Measurements from ENCODE around the gene MKNK1. TPM values are rescaled to one million over a fixed set of nuclear protein-coding genes. Genes with fewer than 3 reads are reported as not detected.

Gene MKNK1
- total RNA-seq, 2 experiments from 2014 or later: 27.1 to 29.6 TPM

- ChIA-PET POLR2A (no interaction called here), CTCF (interaction anchor here (0.6 kb wide), 1 partner anchor 37 kb away, joined by 3 read pairs; no protein-coding TSS in a partner anchor)
- H3K4me3 ChIP-seq (ENCODE audit: low read length): no peak overlapping the region
- TF ChIP-seq CTCF (IDR thresholded peaks at IDR 0.05): no peak
- Mint-ChIP-seq H3K9me3 (no peaks in the 10 kb centered on the region), H3K4me1 (ENCODE audit: low read depth) (no peaks in the 10 kb centered on the region), H3K36me3 (ENCODE audit: low read depth) (peaks cover 68% of the 10 kb centered on the region), H3K27ac (no peak overlapping the region), H3K27me3 (no peaks in the 10 kb centered on the region), H3K4me3 (no peak overlapping the region)
- H3K36me3 ChIP-seq (ENCODE audit: insufficient read depth, low read length): peaks cover 33% of the 10 kb centered on the region
- no peaks in the 10 kb centered on the region for H3K9me3 ChIP-seq (ENCODE audit: control insufficient read depth in 1 of 2, insufficient read depth in 1 of 2, low read length in 2 of 2)
- H3K4me1 ChIP-seq (ENCODE audit: insufficient read depth, low read length): no peaks in the 10 kb centered on the region
- H3K27me3 ChIP-seq (ENCODE audit: control insufficient read depth in 1 of 2, insufficient read depth in 2 of 2, low read length in 2 of 2): no peaks in the 10 kb centered on the region
- H3K27ac ChIP-seq (ENCODE audit: low read depth in 1 of 2, low read length in 2 of 2): no peak overlapping the region
- intact Hi-C loops (cut with DNase I, micrococcal nuclease): no loop called here
- DNase-seq (no peak), ATAC-seq (ENCODE audit: poor library complexity) (no peak)
Measured at GRCh38 chr1:46569884-46570725, 34.0 kb downstream of the MKNK1 start.

- H3K9me3 ChIP-seq (ENCODE audit: control insufficient read depth in 1 of 2, insufficient read depth in 1 of 2, low read length in 2 of 2): no peaks in the 10 kb centered on the region
- TF ChIP-seq CTCF (IDR thresholded peaks at IDR 0.05): no peak
- POLR2A ChIA-PET: no interaction called here
- no peak overlapping the region for H3K27ac ChIP-seq (ENCODE audit: low read depth in 1 of 2, low read length in 2 of 2)
- H3K4me1 Mint-ChIP-seq (ENCODE audit: low read depth): no peaks in the 10 kb centered on the region
- CTCF ChIA-PET: interaction anchor here (0.6 kb wide), 1 partner anchor 38 kb away, joined by 3 read pairs; no protein-coding TSS in a partner anchor
- intact Hi-C loops (cut with DNase I, micrococcal nuclease): no loop called here
- DNase-seq: no peak
- no peak overlapping the region for H3K4me3 ChIP-seq (ENCODE audit: low read length)
- no peaks in the 10 kb centered on the region for H3K27me3 Mint-ChIP-seq
- peaks cover 34% of the 10 kb centered on the region for H3K36me3 ChIP-seq (ENCODE audit: insufficient read depth, low read length)
- no peak overlapping the region for H3K27ac Mint-ChIP-seq
- peaks cover 67% of the 10 kb centered on the region for H3K36me3 Mint-ChIP-seq (ENCODE audit: low read depth)
- H3K9me3 Mint-ChIP-seq: no peaks in the 10 kb centered on the region
- no peak for ATAC-seq (ENCODE audit: poor library complexity)
- H3K4me3 Mint-ChIP-seq: no peak overlapping the region
- H3K4me1 ChIP-seq (ENCODE audit: insufficient read depth, low read length): no peaks in the 10 kb centered on the region
- H3K27me3 ChIP-seq (ENCODE audit: control insufficient read depth in 1 of 2, insufficient read depth in 2 of 2, low read length in 2 of 2): no peaks in the 10 kb centered on the region
Measured at GRCh38 chr1:46569116-46569515, 35.0 kb downstream of the MKNK1 start.

GRCh38 chr1:46568461-46568891, 35.6 kb downstream of the MKNK1 start:
- TF ChIP-seq CTCF (IDR thresholded peaks at IDR 0.05): no peak
- Histone ChIP-seq H3K4me3 (ENCODE audit: low read length) (no peak overlapping the region), H3K27me3 (ENCODE audit: control insufficient read depth in 1 of 2, insufficient read depth in 2 of 2, low read length in 2 of 2) (no peaks in the 10 kb centered on the region), H3K9me3 (ENCODE audit: control insufficient read depth in 1 of 2, insufficient read depth in 1 of 2, low read length in 2 of 2) (no peaks in the 10 kb centered on the region), H3K4me1 (ENCODE audit: insufficient read depth, low read length) (no peaks in the 10 kb centered on the region), H3K36me3 (ENCODE audit: insufficient read depth, low read length) (peaks cover 31% of the 10 kb centered on the region), H3K27ac (ENCODE audit: low read depth in 1 of 2, low read length in 2 of 2) (no peak overlapping the region)
- no peak overlapping the region for H3K27ac Mint-ChIP-seq
- POLR2A ChIA-PET: no interaction called here
- H3K9me3 Mint-ChIP-seq: no peaks in the 10 kb centered on the region
- CTCF ChIA-PET: no interaction called here
- ATAC-seq (ENCODE audit: poor library complexity) (no peak), DNase-seq (no peak)
- intact Hi-C loops (cut with DNase I, micrococcal nuclease): no loop called here
- no peaks in the 10 kb centered on the region for H3K27me3 Mint-ChIP-seq
- peaks cover 68% of the 10 kb centered on the region for H3K36me3 Mint-ChIP-seq (ENCODE audit: low read depth)
- H3K4me1 Mint-ChIP-seq (ENCODE audit: low read depth): no peaks in the 10 kb centered on the region
- no peak overlapping the region for H3K4me3 Mint-ChIP-seq

Data from CD4-positive, alpha-beta T cell (primary cell).